Measurements from ENCODE around the gene PTPRO. TPM values are rescaled to one million over a fixed set of nuclear protein-coding genes. Genes with fewer than 3 reads are reported as not detected.
A peak's percentile ranks its signal among the peaks of the same experiment; 100 is the strongest.

The PTPRO gene
- total and polyA plus RNA-seq, 4 donors = 2.6 to 11.7 (median 3.4) TPM

- no peak for ATAC-seq (ENCODE audit: insufficient read depth, low FRiP score)
- TF ChIP-seq CTCF (IDR thresholded peaks at IDR 0.05; ENCODE audit: control extremely low read depth, extremely low read depth) = no peak
- Histone ChIP-seq H3K4me3 (no peak overlapping the region), H3K27me3 (ENCODE audit: control insufficient read depth in 3 of 3, insufficient read depth in 3 of 3, low read length in 2 of 3) (peaks cover 0 to 10% (median 3%) of the 10 kb centered on the region in 3 donors), H3K36me3 (ENCODE audit: control insufficient read depth in 4 of 4, insufficient read depth in 4 of 4, low read length in 4 of 4) (no peaks in the 10 kb centered on the region), H3K4me1 (ENCODE audit: control insufficient read depth in 5 of 5, insufficient read depth in 5 of 5, low read length in 5 of 5) (no peaks in the 10 kb centered on the region), H3K27ac (ENCODE audit: low read depth in 1 of 2, low read length in 1 of 2) (no peak overlapping the region), H3K9ac (ENCODE audit: insufficient read depth in 1 of 2, low read length in 2 of 2) (no peak overlapping the region), H3K9me3 (ENCODE audit: control insufficient read depth in 4 of 4, insufficient read depth in 3 of 4, low read length in 3 of 4) (no peaks in the 10 kb centered on the region)
- 69 to 83% methylated on average over 8 of the region's 8 CpGs for WGBS, 2 donors
- DNase-seq = no peak
These were observed 267.2 kb downstream of the PTPRO start for GRCh38 chr12:15589328-15590032.

GRCh38 chr12:15590180-15590826, 268.0 kb downstream of the PTPRO start:
- 10 to 27% methylated on average over 16 of the region's 16 CpGs for WGBS, 2 donors
- Histone ChIP-seq H3K9ac (ENCODE audit: insufficient read depth in 1 of 2, low read length in 2 of 2) (peak overlapping the region in 1 of 2 donors; percentile 61), H3K27ac (ENCODE audit: low read depth in 1 of 2, low read length in 1 of 2) (no peak overlapping the region), H3K27me3 (ENCODE audit: control insufficient read depth in 3 of 3, insufficient read depth in 3 of 3, low read length in 2 of 3) (peaks cover 0 to 10% (median 3%) of the 10 kb centered on the region in 3 donors), H3K4me3 (no peak overlapping the region), H3K36me3 (ENCODE audit: control insufficient read depth in 4 of 4, insufficient read depth in 4 of 4, low read length in 4 of 4) (no peaks in the 10 kb centered on the region), H3K9me3 (ENCODE audit: control insufficient read depth in 4 of 4, insufficient read depth in 3 of 4, low read length in 3 of 4) (no peaks in the 10 kb centered on the region), H3K4me1 (ENCODE audit: control insufficient read depth in 5 of 5, insufficient read depth in 5 of 5, low read length in 5 of 5) (no peaks in the 10 kb centered on the region)
- ATAC-seq (ENCODE audit: insufficient read depth, low FRiP score) = peak; percentile 84
- TF ChIP-seq CTCF (IDR thresholded peaks at IDR 0.05; ENCODE audit: control extremely low read depth, extremely low read depth) = peak; percentile 75
- DNase-seq = peak; percentile 50 to 83 (median 83)

GRCh38 chr12:15591811-15592210, 269.5 kb downstream of the PTPRO start:
- Histone ChIP-seq H3K36me3 (ENCODE audit: control insufficient read depth in 4 of 4, insufficient read depth in 4 of 4, low read length in 4 of 4) (no peaks in the 10 kb centered on the region), H3K27ac (ENCODE audit: low read depth in 1 of 2, low read length in 1 of 2) (no peak overlapping the region), H3K4me3 (no peak overlapping the region), H3K9me3 (ENCODE audit: control insufficient read depth in 4 of 4, insufficient read depth in 3 of 4, low read length in 3 of 4) (no peaks in the 10 kb centered on the region), H3K9ac (ENCODE audit: insufficient read depth in 1 of 2, low read length in 2 of 2) (no peak overlapping the region), H3K4me1 (ENCODE audit: control insufficient read depth in 5 of 5, insufficient read depth in 5 of 5, low read length in 5 of 5) (peaks cover 0 to 7% (median 3%) of the 10 kb centered on the region in 5 donors), H3K27me3 (ENCODE audit: control insufficient read depth in 3 of 3, insufficient read depth in 3 of 3, low read length in 2 of 3) (peaks cover 0 to 7% (median 3%) of the 10 kb centered on the region in 3 donors)
- WGBS, 2 donors = 95 to 97% methylated on average over 5 of the region's 5 CpGs
- DNase-seq (no peak), ATAC-seq (ENCODE audit: insufficient read depth, low FRiP score) (no peak)
- TF ChIP-seq CTCF (IDR thresholded peaks at IDR 0.05; ENCODE audit: control extremely low read depth, extremely low read depth) = no peak
